GM12872 (cell line): ENCODE measurements around the gene SNAPIN.

Experiments used
- TF ChIP-seq, protein P1 (sequence below): IDR thresholded peaks from 3 replicates; pipeline ENCODE4 v1.5.1; 2011; ENCODE audit warnings: low read depth, mild to moderate bottlenecking, low read length, moderate library complexity; ENCODE audit not compliant: insufficient read depth

SNAPIN gene

DNA sequence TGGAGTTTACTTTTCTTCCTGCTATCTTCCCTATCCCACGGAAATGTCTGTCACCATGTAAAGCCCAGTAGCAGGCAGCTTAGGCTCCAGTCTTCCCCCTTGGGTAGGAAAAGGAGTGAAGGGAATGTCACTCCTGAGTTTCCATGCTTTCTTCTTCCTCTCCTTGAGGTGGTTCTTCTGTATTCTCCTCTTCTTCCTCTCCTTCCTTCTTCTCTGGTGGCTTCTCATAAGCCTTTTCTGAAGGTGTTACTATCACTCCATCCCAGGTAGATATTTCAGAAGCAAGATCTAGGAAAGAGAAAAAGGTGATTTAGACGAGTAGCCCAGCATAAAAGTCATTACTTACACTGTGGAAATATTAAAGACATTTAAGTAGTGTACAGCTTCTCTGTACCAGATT is 3.8 kb downstream of the SNAPIN start:
- TF ChIP-seq, protein P1, sequence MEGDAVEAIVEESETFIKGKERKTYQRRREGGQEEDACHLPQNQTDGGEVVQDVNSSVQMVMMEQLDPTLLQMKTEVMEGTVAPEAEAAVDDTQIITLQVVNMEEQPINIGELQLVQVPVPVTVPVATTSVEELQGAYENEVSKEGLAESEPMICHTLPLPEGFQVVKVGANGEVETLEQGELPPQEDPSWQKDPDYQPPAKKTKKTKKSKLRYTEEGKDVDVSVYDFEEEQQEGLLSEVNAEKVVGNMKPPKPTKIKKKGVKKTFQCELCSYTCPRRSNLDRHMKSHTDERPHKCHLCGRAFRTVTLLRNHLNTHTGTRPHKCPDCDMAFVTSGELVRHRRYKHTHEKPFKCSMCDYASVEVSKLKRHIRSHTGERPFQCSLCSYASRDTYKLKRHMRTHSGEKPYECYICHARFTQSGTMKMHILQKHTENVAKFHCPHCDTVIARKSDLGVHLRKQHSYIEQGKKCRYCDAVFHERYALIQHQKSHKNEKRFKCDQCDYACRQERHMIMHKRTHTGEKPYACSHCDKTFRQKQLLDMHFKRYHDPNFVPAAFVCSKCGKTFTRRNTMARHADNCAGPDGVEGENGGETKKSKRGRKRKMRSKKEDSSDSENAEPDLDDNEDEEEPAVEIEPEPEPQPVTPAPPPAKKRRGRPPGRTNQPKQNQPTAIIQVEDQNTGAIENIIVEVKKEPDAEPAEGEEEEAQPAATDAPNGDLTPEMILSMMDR, result no peak

DNA sequence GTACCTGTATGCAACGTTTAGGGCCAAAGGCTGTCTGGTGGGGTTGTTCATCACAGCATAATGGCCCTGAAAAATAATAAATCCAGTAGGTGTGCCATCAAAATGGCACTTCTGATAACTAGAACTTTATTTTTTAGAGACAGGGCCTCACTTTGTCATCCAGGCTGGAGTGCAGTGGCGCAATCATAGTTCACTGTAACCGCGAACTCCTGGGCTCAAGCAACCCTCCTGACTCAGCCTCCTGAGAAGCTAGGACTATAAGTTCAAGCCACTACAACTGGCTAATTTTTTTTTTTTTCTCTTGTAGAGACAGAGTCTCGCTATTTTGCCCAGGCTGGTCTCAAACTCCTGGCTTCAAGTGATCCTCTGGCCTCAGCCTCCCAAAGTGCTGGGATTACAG is 4.7 kb downstream of the SNAPIN start:
- TF ChIP-seq, protein P1, result no peak

DNA sequence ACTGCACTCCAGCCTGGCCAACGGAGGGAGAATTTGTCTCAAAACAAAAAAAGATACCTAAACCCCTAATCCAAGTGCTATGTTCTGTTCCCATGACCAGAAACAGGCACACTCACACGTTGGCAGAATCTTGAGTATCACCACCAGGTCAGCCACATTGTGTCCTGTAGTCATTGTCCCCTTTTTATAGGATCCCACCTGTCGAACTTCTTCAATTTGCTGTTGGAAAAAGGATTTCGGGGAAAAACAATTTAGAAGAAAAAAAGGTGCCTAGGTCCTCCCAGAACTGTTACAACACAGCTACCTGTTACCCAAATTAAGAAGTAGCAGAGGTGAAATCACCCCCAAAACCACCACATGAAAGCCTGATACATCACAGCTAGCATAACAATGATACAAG is 8.9 kb downstream of the SNAPIN start:
- TF ChIP-seq, protein P1, result no peak

DNA sequence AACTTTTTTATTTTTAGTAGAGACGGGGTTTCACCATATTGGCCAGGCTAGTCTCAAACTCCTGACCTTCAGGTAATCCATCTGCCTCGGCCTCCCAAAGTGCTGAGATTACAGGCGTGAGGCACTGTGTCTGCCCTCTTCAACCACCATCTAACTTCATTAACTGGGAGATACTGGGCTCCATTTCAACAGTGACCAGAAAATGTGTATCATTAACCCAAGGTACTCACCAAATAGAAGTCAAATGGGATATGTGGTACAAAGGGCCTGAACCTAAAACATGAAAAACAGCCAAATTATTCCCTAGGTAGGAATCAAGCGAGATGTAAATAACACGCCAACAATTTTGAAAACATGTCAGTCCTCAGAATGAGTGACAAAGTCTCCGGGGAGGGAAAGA is 11.1 kb downstream of the SNAPIN start:
- TF ChIP-seq, protein P1, result no peak

DNA sequence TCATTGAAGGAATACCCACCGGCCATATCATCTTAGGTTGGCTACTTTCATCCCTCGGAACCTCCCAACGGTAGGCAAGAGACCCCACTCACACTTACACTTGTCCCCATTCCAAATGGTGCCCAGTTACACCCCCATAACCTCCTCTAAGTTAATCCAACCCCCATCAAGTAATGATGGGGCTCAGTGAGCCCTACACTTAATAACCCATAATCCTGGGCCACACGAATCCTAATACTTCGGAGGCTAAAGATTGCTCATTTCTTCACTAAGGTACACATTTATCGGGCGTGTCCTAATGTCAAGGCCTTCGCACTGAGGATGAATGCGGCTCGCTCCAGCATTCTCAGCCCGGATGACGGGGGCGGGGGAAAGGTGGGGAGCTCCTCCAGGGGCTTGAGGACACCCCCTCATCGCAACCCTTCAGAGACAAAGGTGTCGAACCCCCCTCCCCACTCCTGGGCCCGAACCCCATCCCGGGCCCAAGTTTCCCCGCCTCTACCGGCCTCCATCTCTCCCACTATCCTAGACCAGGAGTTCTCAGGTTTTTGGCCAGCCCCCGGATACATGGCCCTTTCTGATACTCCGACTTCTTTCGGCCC is 11.9 kb downstream of the SNAPIN start:
- TF ChIP-seq, protein P1, result no peak

DNA sequence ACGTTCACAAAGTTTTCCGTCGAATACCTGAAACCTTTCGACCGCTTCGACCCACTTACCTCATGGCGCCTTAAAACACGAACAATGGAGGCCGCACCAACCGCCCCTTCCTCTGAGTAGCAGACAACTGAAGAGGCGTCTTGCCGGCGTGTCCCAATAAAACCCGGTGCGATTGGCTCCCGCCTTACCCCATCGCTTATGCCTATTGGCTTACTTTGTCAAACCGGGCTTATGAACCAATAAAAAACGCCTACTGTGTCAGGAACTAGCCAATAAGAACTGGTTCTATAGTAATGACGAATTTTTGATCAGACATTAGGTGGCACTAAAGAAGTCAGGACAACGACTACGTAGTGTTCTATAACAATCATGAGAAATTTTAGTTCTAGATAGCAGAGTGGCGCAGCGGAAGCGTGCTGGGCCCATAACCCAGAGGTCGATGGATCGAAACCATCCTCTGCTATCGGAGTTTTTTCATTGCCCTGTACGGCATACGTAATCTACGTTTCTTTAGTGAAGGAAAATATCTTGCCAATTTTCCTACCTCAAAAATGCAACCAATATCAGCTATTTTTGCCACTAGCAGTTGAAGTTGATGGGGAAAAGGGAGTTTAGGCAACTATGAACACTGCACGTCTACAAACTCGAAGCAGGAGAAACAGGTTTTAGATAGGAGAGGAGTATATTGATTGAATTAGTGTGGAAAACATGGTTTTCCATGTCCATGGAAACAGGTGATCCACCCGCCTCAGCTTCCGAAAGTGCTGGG is 12.5 kb downstream of the SNAPIN start, which contains the start of gene ILF2:
TSS of gene ILF2 (minus strand) at position 135 of the 769 bp plus-strand sequence. CDS start at position 64, 71 bp downstream.
- TF ChIP-seq, protein P1, result peak; percentile 24; the same call in 1 of the 3 replicates

DNA sequence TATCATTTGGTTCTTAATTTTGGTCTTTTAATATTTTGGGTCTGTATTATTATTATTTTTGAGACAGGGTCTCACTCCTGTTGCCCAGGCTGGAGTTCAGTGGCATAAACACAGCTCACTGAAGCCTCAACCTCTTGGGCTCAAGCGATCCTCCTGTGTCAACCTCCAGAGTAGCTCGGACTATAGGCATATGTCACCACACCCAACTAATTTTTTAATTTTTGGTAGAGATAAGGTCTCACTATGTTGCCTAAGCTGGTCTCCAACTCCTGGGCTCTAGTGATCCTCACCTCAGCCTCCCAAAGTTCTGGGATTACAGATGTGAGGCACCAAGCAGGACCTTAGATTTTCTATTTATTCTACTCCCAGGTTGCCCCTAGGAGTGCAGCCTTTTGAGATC is 15.0 kb downstream of the SNAPIN start:
- TF ChIP-seq, protein P1, result no peak
